HL-60 (cell line): ENCODE measurements around the gene NCOR2.

Experiments
- CTCF ChIP-seq: IDR thresholded peaks from one replicate; pipeline ENCODE4 v1.5.1; 2011; ENCODE audit warnings: low read length, control low read depth, inconsistent platforms; ENCODE audit not compliant: insufficient read depth
- GABPA ChIP-seq: IDR thresholded peaks from 2 replicates; pipeline ENCODE4 v1.6.1; 2012; ENCODE audit warnings: low read depth
- POLR2AphosphoS5 ChIP-seq: IDR thresholded peaks from 2 replicates; pipeline ENCODE4 v1.6.1; 2012; ENCODE audit warnings: low read depth
- REST ChIP-seq: IDR thresholded peaks from 2 replicates; pipeline ENCODE4 v1.6.1; 2012; ENCODE audit warnings: low read depth; ENCODE audit not compliant: insufficient replicate concordance
- SPI1 ChIP-seq: IDR thresholded peaks from 2 replicates; pipeline ENCODE4 v1.6.1; 2012; ENCODE audit warnings: low read depth, mild to moderate bottlenecking, borderline replicate concordance

GRCh38 chr12:124520907-124521306 lies 46.5 kb downstream of the NCOR2 start:
- TF ChIP-seq CTCF (no peak), REST (no peak), POLR2AphosphoS5 (no peak), SPI1 (no peak), GABPA (no peak)
